Daoy (cell line): ENCODE results near the gene FABP1. TPM values are rescaled to one million over a fixed set of nuclear protein-coding genes. Genes with fewer than 3 reads are reported as not detected.

Source experiments
- DNase-seq: peaks from one replicate; pipeline ENCODE4 v3.0.0-alpha.2; 2015; ENCODE audit warnings: low read depth
- total RNA-seq: library from RNA; depleted of rRNA; stranded (reverse); fragments of >200 nt; shearing (Covaris generic); gene quantifications from 2 replicates; pipeline ENCODE4 v1.2.3, GENCODE V29; 2014

FABP1 gene
- total RNA-seq, 1 experiment from 2014 or later = not detected

GRCh38 chr2:88137833-88138232 lies 10.0 kb upstream of the FABP1 start:
- DNase-seq = no peak

GRCh38 chr2:88136817-88137216 lies 9.0 kb upstream of the FABP1 start:
- no peak for DNase-seq

GRCh38 chr2:88133875-88134274 lies 6.0 kb upstream of the FABP1 start:
- no peak for DNase-seq

- DNase-seq = no peak
These were observed 4.1 kb upstream of the FABP1 start for GRCh38 chr2:88131999-88132368.

- no peak for DNase-seq
These were observed 3.5 kb upstream of the FABP1 start for GRCh38 chr2:88131201-88131998.

GRCh38 chr2:88129313-88129959 lies 1.6 kb upstream of the FABP1 start:
- no peak for DNase-seq

GRCh38 chr2:88128654-88129312 lies 921 bp upstream of the FABP1 start:
- no peak for DNase-seq

- DNase-seq = no peak
These were observed 299 bp downstream of the FABP1 start for GRCh38 chr2:88127638-88127887.

- DNase-seq = no peak
These were observed 857 bp downstream of the FABP1 start for GRCh38 chr2:88126772-88127637.

- DNase-seq = no peak
These were observed 1.7 kb downstream of the FABP1 start for GRCh38 chr2:88125924-88126771.

- DNase-seq = no peak
These were observed 2.4 kb downstream of the FABP1 start for GRCh38 chr2:88125344-88125923.

- DNase-seq = no peak
These were observed 3.6 kb downstream of the FABP1 start for GRCh38 chr2:88123975-88124917.

GRCh38 chr2:88123164-88123974 lies 4.5 kb downstream of the FABP1 start:
- DNase-seq = no peak

- DNase-seq = no peak
These were observed 5.5 kb downstream of the FABP1 start for GRCh38 chr2:88122141-88122884.

GRCh38 chr2:88121678-88122077 lies 6.2 kb downstream of the FABP1 start:
- no peak for DNase-seq

GRCh38 chr2:88117973-88118372 lies 9.9 kb downstream of the FABP1 start:
- peak; percentile 12 for DNase-seq

- no peak for DNase-seq
These were observed 11.0 kb downstream of the FABP1 start for GRCh38 chr2:88116669-88117432.
